ENCODE data around the gene RAB10.
"Not testable (repeated sequence)": the region's sequence is repeated elsewhere in the genome, so short reads cannot be mapped to it uniquely, and the experiment has no call there.

Gene RAB10

GRCh38 chr2:26016012-26016705 is 17.7 kb upstream of the RAB10 start:
- DNase-seq (ENCODE audit: low read depth) = no peak

- DNase-seq (ENCODE audit: low read depth) = not testable (repeated sequence)
Measured at GRCh38 chr2:26016706-26017045, 17.2 kb upstream of the RAB10 start.

- no peak for DNase-seq (ENCODE audit: low read depth)
Measured at GRCh38 chr2:26017464-26018183, 16.3 kb upstream of the RAB10 start.

- peak; percentile 92 for DNase-seq (ENCODE audit: low read depth)
Measured at GRCh38 chr2:26018184-26019055, 15.5 kb upstream of the RAB10 start.

- no peak for DNase-seq (ENCODE audit: low read depth)
Measured at GRCh38 chr2:26020231-26020640, 13.6 kb upstream of the RAB10 start.

- DNase-seq (ENCODE audit: low read depth) = no peak
Measured at GRCh38 chr2:26024260-26024659, 9.6 kb upstream of the RAB10 start.

- DNase-seq (ENCODE audit: low read depth) = no peak
Measured at GRCh38 chr2:26025509-26025908, 8.4 kb upstream of the RAB10 start.

GRCh38 chr2:26028083-26028482 is 5.8 kb upstream of the RAB10 start:
- not testable (repeated sequence) for DNase-seq (ENCODE audit: low read depth)

- DNase-seq (ENCODE audit: low read depth) = not testable (repeated sequence)
Measured at GRCh38 chr2:26032586-26033269, 1.2 kb upstream of the RAB10 start.

GRCh38 chr2:26033270-26033817 is 540 bp upstream of the RAB10 start:
- peak; percentile 84 for DNase-seq (ENCODE audit: low read depth)

- DNase-seq (ENCODE audit: low read depth) = peak; percentile 24
Measured at GRCh38 chr2:26034637-26034992, 731 bp downstream of the RAB10 start.

GRCh38 chr2:26035090-26035743 is 1.3 kb downstream of the RAB10 start:
- peak; percentile 32 for DNase-seq (ENCODE audit: low read depth)

- peak; percentile 27 for DNase-seq (ENCODE audit: low read depth)
Measured at GRCh38 chr2:26039603-26040323, 5.9 kb downstream of the RAB10 start.

- no peak for DNase-seq (ENCODE audit: low read depth)
Measured at GRCh38 chr2:26043109-26043508, 9.2 kb downstream of the RAB10 start.

- peak; percentile 62 for DNase-seq (ENCODE audit: low read depth)
Measured at GRCh38 chr2:26043862-26044696, 10.2 kb downstream of the RAB10 start.

GRCh38 chr2:26048791-26049190 is 14.9 kb downstream of the RAB10 start:
- DNase-seq (ENCODE audit: low read depth) = no peak

GRCh38 chr2:26049641-26050040 is 15.8 kb downstream of the RAB10 start:
- DNase-seq (ENCODE audit: low read depth) = no peak

- no peak for DNase-seq (ENCODE audit: low read depth)
Measured at GRCh38 chr2:26052740-26053139, 18.9 kb downstream of the RAB10 start.

- DNase-seq (ENCODE audit: low read depth) = peak; percentile 48
Measured at GRCh38 chr2:26054598-26055348, 20.9 kb downstream of the RAB10 start.
